Measurements from ENCODE around the gene SLC22A4.

SLC22A4 gene

GRCh38 chr5:132281856-132282614 lies 12.2 kb upstream of the SLC22A4 start:
- Histone ChIP-seq H3K36me3 (ENCODE audit: control insufficient read depth, insufficient read depth, low read length) (no peaks in the 10 kb centered on the region), H3K4me3 (ENCODE audit: low read depth, low read length) (no peak overlapping the region)

GRCh38 chr5:132283423-132284043 lies 10.7 kb upstream of the SLC22A4 start:
- Histone ChIP-seq H3K4me3 (ENCODE audit: low read depth, low read length) (no peak overlapping the region), H3K27me3 (ENCODE audit: control insufficient read depth, insufficient read depth, low read length) (no peaks in the 10 kb centered on the region)

More at GRCh38 chr5:132281856-132282614, 12.2 kb upstream of the SLC22A4 start:
- no peaks in the 10 kb centered on the region for H3K27me3 ChIP-seq (ENCODE audit: control insufficient read depth, insufficient read depth, low read length)
- H3K9ac ChIP-seq (ENCODE audit: low read depth, low read length) = no peak overlapping the region
- H3K4me1 ChIP-seq (ENCODE audit: control insufficient read depth, insufficient read depth, low read length) = peaks cover 10% of the 10 kb centered on the region
- no peaks in the 10 kb centered on the region for H3K9me3 ChIP-seq (ENCODE audit: control insufficient read depth, insufficient read depth, low read length)

DNA sequence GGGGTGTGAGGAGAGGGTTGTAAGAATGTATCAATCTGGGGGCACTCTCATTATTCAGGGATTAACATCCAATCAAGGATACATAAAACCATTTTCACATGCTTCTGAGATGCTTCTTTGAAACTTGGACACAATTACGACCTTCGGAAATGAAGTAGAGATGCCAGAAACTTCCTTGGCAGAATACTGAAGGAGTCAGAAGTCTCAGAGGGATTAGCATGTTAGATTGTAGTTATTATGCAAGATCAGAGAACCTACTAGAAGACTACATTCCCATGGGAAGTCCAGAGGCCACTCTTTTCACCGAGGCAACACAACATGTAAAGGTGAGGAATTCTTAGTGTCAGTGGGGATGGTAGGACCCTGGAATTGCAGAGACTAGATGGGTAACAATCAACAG lies 5.1 kb upstream of the SLC22A4 start:
- Histone ChIP-seq H3K36me3 (ENCODE audit: control insufficient read depth, insufficient read depth, low read length) (no peaks in the 10 kb centered on the region), H3K4me3 (ENCODE audit: low read depth, low read length) (no peak overlapping the region)

More at GRCh38 chr5:132283423-132284043, 10.7 kb upstream of the SLC22A4 start:
- peaks cover 4% of the 10 kb centered on the region for H3K4me1 ChIP-seq (ENCODE audit: control insufficient read depth, insufficient read depth, low read length)
- H3K9me3 ChIP-seq (ENCODE audit: control insufficient read depth, insufficient read depth, low read length) = no peaks in the 10 kb centered on the region
- no peak overlapping the region for H3K9ac ChIP-seq (ENCODE audit: low read depth, low read length)
- no peaks in the 10 kb centered on the region for H3K36me3 ChIP-seq (ENCODE audit: control insufficient read depth, insufficient read depth, low read length)

DNA sequence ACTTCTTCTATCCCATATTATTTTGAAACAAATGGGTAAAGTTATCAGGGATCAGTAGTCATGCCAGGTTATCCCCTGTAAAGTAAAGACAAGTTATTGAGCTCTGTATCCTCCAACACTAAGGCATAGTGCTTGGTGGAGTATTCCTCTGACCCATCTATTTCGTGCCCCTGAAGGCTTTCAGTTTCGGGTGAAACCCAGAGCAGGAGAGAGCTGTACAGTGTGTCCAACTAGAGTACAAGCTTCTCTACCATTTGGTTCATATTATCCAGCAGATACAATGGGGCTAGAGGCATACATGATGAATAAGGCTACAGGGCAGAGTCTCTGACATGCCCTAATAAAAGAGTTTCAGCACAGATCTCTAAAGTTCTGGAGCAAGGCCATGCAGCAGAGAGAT lies 3.2 kb upstream of the SLC22A4 start:
- peaks cover 20% of the 10 kb centered on the region for H3K27me3 ChIP-seq (ENCODE audit: control insufficient read depth, insufficient read depth, low read length)

More for the DNA sequence above, 5.1 kb upstream of the SLC22A4 start:
- Histone ChIP-seq H3K27me3 (ENCODE audit: control insufficient read depth, insufficient read depth, low read length) (peaks cover 4% of the 10 kb centered on the region), H3K9me3 (ENCODE audit: control insufficient read depth, insufficient read depth, low read length) (no peaks in the 10 kb centered on the region), H3K4me1 (ENCODE audit: control insufficient read depth, insufficient read depth, low read length) (peaks cover 3% of the 10 kb centered on the region), H3K9ac (ENCODE audit: low read depth, low read length) (no peak overlapping the region)

DNA sequence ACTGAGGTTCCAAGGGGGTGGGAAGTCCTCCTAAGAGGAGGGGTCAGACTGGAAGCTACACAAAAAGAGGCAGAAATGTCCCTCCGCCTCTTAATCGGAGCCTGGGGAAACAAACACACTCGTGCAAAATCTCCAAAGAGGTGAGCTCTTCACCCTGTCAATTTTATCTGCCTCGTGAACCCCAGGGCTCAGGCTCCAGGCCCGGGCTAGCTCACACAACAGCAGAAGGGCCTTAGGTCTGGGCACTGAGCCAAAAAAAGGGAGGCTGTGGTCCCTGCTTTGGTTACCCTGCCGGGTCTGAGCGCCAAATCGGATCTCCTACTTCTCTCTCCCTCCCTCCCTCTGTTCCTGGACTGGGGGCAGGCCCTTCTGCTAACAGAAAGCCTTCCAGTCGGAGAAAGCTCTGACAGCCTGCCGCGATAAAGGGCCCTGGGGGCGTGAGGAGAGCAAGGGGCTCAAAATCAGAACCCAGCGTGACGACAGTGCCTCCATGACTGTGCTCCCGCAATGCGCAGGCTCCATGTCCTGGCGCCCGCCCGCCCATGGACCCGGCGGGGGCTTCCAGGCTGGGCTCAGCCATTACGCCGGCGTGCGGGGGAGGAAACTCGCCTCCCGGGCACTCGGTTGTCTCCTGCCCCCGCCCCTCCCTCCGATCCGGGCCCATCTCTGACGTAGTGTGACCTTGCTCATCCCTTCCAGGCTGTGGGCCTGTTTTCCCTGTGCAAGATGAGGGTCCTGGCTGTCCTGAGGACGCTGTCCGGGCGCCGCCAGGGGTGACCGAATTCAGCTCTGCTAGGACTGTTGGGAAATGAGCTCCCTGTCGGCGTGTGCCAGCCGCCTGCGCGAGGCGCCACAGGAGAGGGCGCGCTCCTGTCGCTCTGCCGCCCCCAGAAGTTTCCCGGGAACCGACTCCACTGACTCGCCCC lies 865 bp upstream of the SLC22A4 start:
- H3K4me1 ChIP-seq (ENCODE audit: control insufficient read depth, insufficient read depth, low read length) = peaks cover 8% of the 10 kb centered on the region
- H3K9ac ChIP-seq (ENCODE audit: low read depth, low read length) = peak overlapping the region; percentile 95
- H3K9me3 ChIP-seq (ENCODE audit: control insufficient read depth, insufficient read depth, low read length) = no peaks in the 10 kb centered on the region
- peak overlapping the region; percentile 81 for H3K4me3 ChIP-seq (ENCODE audit: low read depth, low read length)
- H3K27me3 ChIP-seq (ENCODE audit: control insufficient read depth, insufficient read depth, low read length) = peaks cover 23% of the 10 kb centered on the region
- no peaks in the 10 kb centered on the region for H3K36me3 ChIP-seq (ENCODE audit: control insufficient read depth, insufficient read depth, low read length)

More for the DNA sequence above, 3.2 kb upstream of the SLC22A4 start:
- Histone ChIP-seq H3K36me3 (ENCODE audit: control insufficient read depth, insufficient read depth, low read length) (no peaks in the 10 kb centered on the region), H3K4me1 (ENCODE audit: control insufficient read depth, insufficient read depth, low read length) (peaks cover 8% of the 10 kb centered on the region), H3K4me3 (ENCODE audit: low read depth, low read length) (no peak overlapping the region), H3K9me3 (ENCODE audit: control insufficient read depth, insufficient read depth, low read length) (no peaks in the 10 kb centered on the region), H3K9ac (ENCODE audit: low read depth, low read length) (no peak overlapping the region)

- H3K9me3 ChIP-seq (ENCODE audit: control insufficient read depth, insufficient read depth, low read length) = no peaks in the 10 kb centered on the region
- H3K9ac ChIP-seq (ENCODE audit: low read depth, low read length) = no peak overlapping the region
- H3K4me1 ChIP-seq (ENCODE audit: control insufficient read depth, insufficient read depth, low read length) = peaks cover 8% of the 10 kb centered on the region
- no peaks in the 10 kb centered on the region for H3K36me3 ChIP-seq (ENCODE audit: control insufficient read depth, insufficient read depth, low read length)
- H3K27me3 ChIP-seq (ENCODE audit: control insufficient read depth, insufficient read depth, low read length) = peaks cover 23% of the 10 kb centered on the region
- peak overlapping the region; percentile 81 for H3K4me3 ChIP-seq (ENCODE audit: low read depth, low read length)
These were observed 722 bp downstream of the SLC22A4 start for GRCh38 chr5:132294728-132295504.

DNA sequence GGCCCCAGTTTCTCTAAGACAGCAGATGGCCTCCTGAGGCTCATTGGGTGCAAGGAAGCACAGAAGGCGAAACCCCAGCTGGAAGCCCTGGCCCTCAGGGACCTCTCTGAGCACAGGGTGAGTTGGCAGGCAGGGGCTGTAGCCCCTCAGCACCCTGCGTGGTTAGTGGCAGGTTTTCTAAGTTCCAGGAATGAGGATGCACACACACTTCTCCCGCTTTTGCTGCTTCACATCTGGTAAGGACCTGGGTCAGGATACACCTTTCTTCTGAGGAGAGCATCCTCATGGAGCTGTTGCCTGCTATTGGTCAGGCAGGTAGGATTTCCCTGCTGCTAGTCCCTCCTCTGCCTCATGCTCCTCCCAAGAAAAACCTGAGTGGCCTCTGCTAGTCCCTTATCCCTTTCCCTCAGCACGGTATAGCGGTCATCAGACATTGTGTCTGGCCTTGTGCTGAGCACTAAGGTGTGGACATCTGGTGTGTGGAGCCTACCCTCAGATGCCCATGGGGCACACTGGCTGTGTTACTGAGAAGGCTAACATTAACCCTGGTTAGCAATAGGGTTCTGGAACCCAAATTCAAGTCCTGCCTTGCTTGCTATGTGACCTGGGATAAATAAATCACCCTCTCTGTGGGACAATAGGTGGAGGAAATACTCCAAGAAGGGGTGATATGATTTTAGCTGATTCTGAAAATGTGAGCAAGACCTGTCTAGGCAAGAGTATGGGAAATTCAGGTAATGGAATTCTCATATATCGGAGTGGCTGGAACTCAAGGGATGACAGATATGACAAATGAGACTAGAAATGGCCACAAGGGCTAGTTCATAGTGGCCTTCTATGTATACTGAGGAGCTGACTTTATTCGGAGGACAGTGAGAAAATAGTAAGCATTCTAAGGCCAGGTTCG lies 1.6 kb downstream of the SLC22A4 start:
- H3K36me3 ChIP-seq (ENCODE audit: control insufficient read depth, insufficient read depth, low read length) = no peaks in the 10 kb centered on the region
- H3K4me1 ChIP-seq (ENCODE audit: control insufficient read depth, insufficient read depth, low read length) = peaks cover 8% of the 10 kb centered on the region
- no peak overlapping the region for H3K9ac ChIP-seq (ENCODE audit: low read depth, low read length)
- H3K4me3 ChIP-seq (ENCODE audit: low read depth, low read length) = peak overlapping the region; percentile 81
- H3K9me3 ChIP-seq (ENCODE audit: control insufficient read depth, insufficient read depth, low read length) = no peaks in the 10 kb centered on the region
- H3K27me3 ChIP-seq (ENCODE audit: control insufficient read depth, insufficient read depth, low read length) = peaks cover 23% of the 10 kb centered on the region

DNA sequence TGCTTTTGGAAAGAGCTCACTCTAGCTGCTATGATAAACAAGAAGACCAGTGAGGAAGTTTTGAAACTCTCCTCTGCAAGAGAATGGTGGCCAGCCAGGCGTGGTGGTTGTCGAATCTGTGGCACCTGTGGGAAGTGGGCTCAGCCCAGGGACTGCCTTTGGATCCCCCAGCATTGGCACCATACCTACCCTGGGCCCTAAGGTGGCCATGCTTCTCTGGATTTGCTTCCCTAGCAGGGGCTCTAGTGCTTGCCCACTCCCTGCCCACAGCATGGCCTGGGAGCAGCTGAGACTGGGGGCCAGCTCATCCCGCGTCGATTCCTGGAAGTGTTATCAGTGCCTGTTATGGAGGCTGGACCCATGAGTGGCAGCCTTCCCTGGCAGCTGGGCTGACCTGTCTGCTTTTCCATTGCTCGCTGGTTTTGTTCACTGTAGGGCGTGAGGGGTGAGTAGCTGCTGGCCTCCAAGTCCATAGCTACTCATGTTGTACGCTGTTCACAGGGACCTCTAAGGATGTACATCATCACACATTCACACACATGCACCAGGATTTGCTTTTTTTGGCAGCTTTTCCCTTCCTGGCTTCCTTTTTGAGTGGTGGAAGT lies 2.3 kb downstream of the SLC22A4 start:
- H3K27me3 ChIP-seq (ENCODE audit: control insufficient read depth, insufficient read depth, low read length) = peaks cover 20% of the 10 kb centered on the region
- no peak overlapping the region for H3K9ac ChIP-seq (ENCODE audit: low read depth, low read length)
- H3K9me3 ChIP-seq (ENCODE audit: control insufficient read depth, insufficient read depth, low read length) = no peaks in the 10 kb centered on the region
- peaks cover 8% of the 10 kb centered on the region for H3K4me1 ChIP-seq (ENCODE audit: control insufficient read depth, insufficient read depth, low read length)
- no peaks in the 10 kb centered on the region for H3K36me3 ChIP-seq (ENCODE audit: control insufficient read depth, insufficient read depth, low read length)
- H3K4me3 ChIP-seq (ENCODE audit: low read depth, low read length) = no peak overlapping the region

GRCh38 chr5:132297211-132297940 lies 3.2 kb downstream of the SLC22A4 start:
- Histone ChIP-seq H3K4me1 (ENCODE audit: control insufficient read depth, insufficient read depth, low read length) (peaks cover 8% of the 10 kb centered on the region), H3K4me3 (ENCODE audit: low read depth, low read length) (no peak overlapping the region), H3K9ac (ENCODE audit: low read depth, low read length) (no peak overlapping the region), H3K9me3 (ENCODE audit: control insufficient read depth, insufficient read depth, low read length) (no peaks in the 10 kb centered on the region), H3K27me3 (ENCODE audit: control insufficient read depth, insufficient read depth, low read length) (peaks cover 20% of the 10 kb centered on the region), H3K36me3 (ENCODE audit: control insufficient read depth, insufficient read depth, low read length) (no peaks in the 10 kb centered on the region)

Measured in iPS-15b (cell line).